ENCODE measurements around the gene IPO5. TPM values are rescaled to one million over a fixed set of nuclear protein-coding genes. Genes with fewer than 3 reads are reported as not detected.

IPO5 gene
- total RNA-seq, 1 experiment from 2014 or later: 301 TPM

GRCh38 chr13:97945792-97946419, 7.6 kb upstream of the IPO5 start (continued):
- TF ChIP-seq ZNF281 (CRISPR knock-in tag; IDR thresholded peaks at IDR 0.05) (no peak), CREB1 (CRISPR knock-in tag; IDR thresholded peaks at IDR 0.05) (no peak), ZNF423 (CRISPR knock-in tag; IDR thresholded peaks at IDR 0.05) (no peak), AR (CRISPR knock-in tag; IDR thresholded peaks at IDR 0.05) (no peak), ZNF219 (CRISPR knock-in tag; IDR thresholded peaks at IDR 0.05; ENCODE audit: borderline replicate concordance) (no peak), PRRX2 (CRISPR knock-in tag; IDR thresholded peaks at IDR 0.05) (no peak), ZNF396 (CRISPR knock-in tag; IDR thresholded peaks at IDR 0.05; ENCODE audit: borderline replicate concordance) (no peak)

GRCh38 chr13:97946951-97947588, 6.4 kb upstream of the IPO5 start:
- no peak overlapping the region for H3K27ac Mint-ChIP-seq
- ChIA-PET CTCF (no interaction called here), POLR2A (no interaction called here)
- H3K9me3 Mint-ChIP-seq: peaks cover 11% of the 10 kb centered on the region
- H3K36me3 Mint-ChIP-seq: peaks cover 6% of the 10 kb centered on the region
- H3K4me3 Mint-ChIP-seq: no peak overlapping the region
- no peak for DNase-seq (ENCODE audit: low spot score)
- H3K27me3 Mint-ChIP-seq (ENCODE audit: low read depth): no peaks in the 10 kb centered on the region; the same call in 1 of the 2 replicates
- no peak for ATAC-seq
- no peaks in the 10 kb centered on the region for H3K4me1 Mint-ChIP-seq
- TF ChIP-seq GABPB1 (CRISPR knock-in tag; IDR thresholded peaks at IDR 0.05) (no peak), OVOL2 (CRISPR knock-in tag; IDR thresholded peaks at IDR 0.05; ENCODE audit: borderline replicate concordance) (no peak), NFYB (CRISPR knock-in tag; conservative IDR thresholded peaks at IDR 0.05; ENCODE audit: low read depth) (no peak), CREM (CRISPR knock-in tag; IDR thresholded peaks at IDR 0.05) (no peak), FOXP1 (CRISPR knock-in tag; IDR thresholded peaks at IDR 0.05; ENCODE audit: borderline replicate concordance) (no peak), SMAD3 (CRISPR knock-in tag; IDR thresholded peaks at IDR 0.05; ENCODE audit: borderline replicate concordance) (no peak), FOXP4 (CRISPR knock-in tag; IDR thresholded peaks at IDR 0.05) (no peak), AR (CRISPR knock-in tag; IDR thresholded peaks at IDR 0.05) (no peak), PRDM15 (CRISPR knock-in tag; IDR thresholded peaks at IDR 0.05) (no peak), CDX4 (CRISPR knock-in tag; IDR thresholded peaks at IDR 0.05; ENCODE audit: borderline replicate concordance) (no peak), ZNF512 (CRISPR knock-in tag; IDR thresholded peaks at IDR 0.05; ENCODE audit: borderline replicate concordance) (no peak), NFE2L1 (CRISPR knock-in tag; IDR thresholded peaks at IDR 0.05) (no peak)

Measured in WTC11 (cell line).